Mucosa of descending colon (tissue), 3 donors: ENCODE measurements around the gene ZNF207. TPM values are rescaled to one million over a fixed set of nuclear protein-coding genes. Genes with fewer than 3 reads are reported as not detected.
A peak's percentile ranks its signal among the peaks of the same experiment; 100 is the strongest.
"Not testable (repeated sequence)": the region's sequence is repeated elsewhere in the genome, so short reads cannot be mapped to it uniquely, and the experiment has no call there.

ENCODE experiments used
- ATAC-seq: fragments of 200-7000 bp; cut with Tn5 transposase; one replicate; pipeline ENCODE4 v1.9.1; 2020; ENCODE audit warnings: mild to moderate bottlenecking, moderate library complexity
- DNase-seq, 3 donors: peaks; one replicate each; pipeline ENCODE4 v3.0.0-alpha.2; 2020
- H3K36me3 ChIP-seq: fragments of 200-600 bp; one replicate; pipeline ENCODE4 v1.8.0; 2021; ENCODE audit warnings: low read depth, mild to moderate bottlenecking
- H3K4me1 ChIP-seq: fragments of 200-600 bp; one replicate; pipeline ENCODE4 v1.8.0; 2021; ENCODE audit warnings: low read depth, mild to moderate bottlenecking
- H3K4me3 ChIP-seq: fragments of 200-600 bp; one replicate; pipeline ENCODE4 v1.8.0; 2021; ENCODE audit warnings: mild to moderate bottlenecking
- H3K9me3 ChIP-seq: fragments of 200-600 bp; one replicate; pipeline ENCODE4 v1.8.0; 2021; ENCODE audit warnings: mild to moderate bottlenecking
- CTCF ChIP-seq: fragments of 200-600 bp; IDR thresholded peaks from one replicate; pipeline ENCODE4 v1.8.0; 2022; ENCODE audit warnings: antibody characterized with exemption, mild to moderate bottlenecking
- intact Hi-C, 2 donors: fragments of 100-400 bp; cut with DNase I in 1 of 2; cut with micrococcal nuclease in 1 of 2; formaldehyde crosslinking; loops; one replicate each; pipeline versions ENCODE4 v1.11.0 to v1.11.1; 2022; cut with DNase I, micrococcal nuclease
- total RNA-seq, 3 donors: library from RNA; stranded (reverse); fragmentation: NEBNext Ultra II Directional in 2 of 3; extraction: Animal tissue kit (Norgen Biotek cat#: 25700) in 2 of 3; gene quantifications; one replicate each; pipeline versions ENCODE4 v1.2.1 to v1.2.4, GENCODE V29; 2021 to 2023
- donor health status: DM: no; HTN: no; CAD: no; lungs with moderate emphysema.
- donor health status: DM: no; HTN: no; CAD: no.
- donor health status: DM: no; HTN: yes; CAD: no.

ZNF207 gene
- total RNA-seq, 3 donors from 2014 or later = 141 to 168 (median 161) TPM

GRCh38 chr17:32383926-32384434 is 34.0 kb downstream of the ZNF207 start:
- ATAC-seq (peak; percentile 49), DNase-seq (no peak)
- intact Hi-C loops = no loop called here
- no peak overlapping the region for H3K4me3 ChIP-seq
- no peak for TF ChIP-seq CTCF
- H3K4me1 ChIP-seq = no peaks in the 10 kb centered on the region
- H3K9me3 ChIP-seq = no peaks in the 10 kb centered on the region
- no peaks in the 10 kb centered on the region for H3K36me3 ChIP-seq

GRCh38 chr17:32385121-32385520 is 35.2 kb downstream of the ZNF207 start:
- H3K4me3 ChIP-seq = no peak overlapping the region
- ATAC-seq = no peak
- intact Hi-C loops = no loop called here
- no peaks in the 10 kb centered on the region for H3K4me1 ChIP-seq
- DNase-seq = no peak
- H3K36me3 ChIP-seq = no peaks in the 10 kb centered on the region
- no peak for TF ChIP-seq CTCF
- H3K9me3 ChIP-seq = no peaks in the 10 kb centered on the region

- no peaks in the 10 kb centered on the region for H3K36me3 ChIP-seq
- DNase-seq (no peak), ATAC-seq (no peak)
- no peaks in the 10 kb centered on the region for H3K9me3 ChIP-seq
- H3K4me1 ChIP-seq = no peaks in the 10 kb centered on the region
- H3K4me3 ChIP-seq = no peak overlapping the region
- intact Hi-C loops = no loop called here
- TF ChIP-seq CTCF = no peak
These were observed 36.0 kb downstream of the ZNF207 start for GRCh38 chr17:32385971-32386370.

GRCh38 chr17:32386844-32387243 is 36.9 kb downstream of the ZNF207 start:
- H3K4me3 ChIP-seq = no peak overlapping the region
- no peaks in the 10 kb centered on the region for H3K9me3 ChIP-seq
- ATAC-seq (peak; percentile 43), DNase-seq (no peak)
- intact Hi-C loops = no loop called here
- H3K36me3 ChIP-seq = no peaks in the 10 kb centered on the region
- no peaks in the 10 kb centered on the region for H3K4me1 ChIP-seq
- no peak for TF ChIP-seq CTCF

GRCh38 chr17:32388128-32388527 is 38.2 kb downstream of the ZNF207 start:
- ATAC-seq, H3K4me3 ChIP-seq, intact Hi-C loops, H3K9me3 ChIP-seq, DNase-seq, H3K4me1 ChIP-seq, H3K36me3 ChIP-seq: not testable (repeated sequence)

GRCh38 chr17:32388613-32389459 is 38.9 kb downstream of the ZNF207 start:
- H3K9me3 ChIP-seq = no peaks in the 10 kb centered on the region
- no peak overlapping the region for H3K4me3 ChIP-seq
- H3K4me1 ChIP-seq = no peaks in the 10 kb centered on the region
- ATAC-seq = no peak
- intact Hi-C loops = no loop called here
- no peak for TF ChIP-seq CTCF
- no peaks in the 10 kb centered on the region for H3K36me3 ChIP-seq
- DNase-seq = no peak
